ENCODE results near the gene RUVBL1.

The RUVBL1 gene

GRCh38 chr3:128123156-128123537, 465 bp downstream of the RUVBL1 start:
- TF ChIP-seq TAF1 (IDR thresholded peaks at IDR 0.05; ENCODE audit: borderline replicate concordance, insufficient read depth, low read length) (no peak), POLR2AphosphoS5 (IDR thresholded peaks at IDR 0.05; ENCODE audit: low read depth, low read length) (no peak), REST (IDR thresholded peaks at IDR 0.05; ENCODE audit: insufficient read depth in 1 of 2, low read depth in 2 of 2, low read length in 2 of 2) (no peak), SIN3A (IDR thresholded peaks at IDR 0.05; ENCODE audit: borderline replicate concordance, insufficient read depth, low read length) (no peak), FOXP2 (optimal IDR thresholded peaks at IDR 0.05; ENCODE audit: borderline replicate concordance, extremely low read depth, extremely low read length, insufficient read depth) (no peak)

- TF ChIP-seq FOXP2 (optimal IDR thresholded peaks at IDR 0.05; ENCODE audit: borderline replicate concordance, extremely low read depth, extremely low read length, insufficient read depth) (no peak), SIN3A (IDR thresholded peaks at IDR 0.05; ENCODE audit: borderline replicate concordance, insufficient read depth, low read length) (no peak)
Observed at GRCh38 chr3:128122013-128122412, 1.6 kb downstream of the RUVBL1 start.

- TF ChIP-seq FOXP2 (optimal IDR thresholded peaks at IDR 0.05; ENCODE audit: borderline replicate concordance, extremely low read depth, extremely low read length, insufficient read depth) (no peak), TAF1 (IDR thresholded peaks at IDR 0.05; ENCODE audit: borderline replicate concordance, insufficient read depth, low read length) (no peak)
Observed at GRCh38 chr3:128113817-128114794, 9.5 kb downstream of the RUVBL1 start.

GRCh38 chr3:128112357-128112968, 11.1 kb downstream of the RUVBL1 start:
- TF ChIP-seq REST (IDR thresholded peaks at IDR 0.05; ENCODE audit: insufficient read depth in 1 of 2, low read depth in 2 of 2, low read length in 2 of 2) (no peak), POLR2AphosphoS5 (IDR thresholded peaks at IDR 0.05; ENCODE audit: low read depth, low read length) (no peak), SIN3A (IDR thresholded peaks at IDR 0.05; ENCODE audit: borderline replicate concordance, insufficient read depth, low read length) (no peak), TAF1 (IDR thresholded peaks at IDR 0.05; ENCODE audit: borderline replicate concordance, insufficient read depth, low read length) (no peak), FOXP2 (optimal IDR thresholded peaks at IDR 0.05; ENCODE audit: borderline replicate concordance, extremely low read depth, extremely low read length, insufficient read depth) (no peak)

- no peak for TF ChIP-seq SIN3A (IDR thresholded peaks at IDR 0.05; ENCODE audit: borderline replicate concordance, insufficient read depth, low read length)
- no peak for TF ChIP-seq TAF1 (IDR thresholded peaks at IDR 0.05; ENCODE audit: borderline replicate concordance, insufficient read depth, low read length)
- TF ChIP-seq POLR2AphosphoS5 (IDR thresholded peaks at IDR 0.05; ENCODE audit: low read depth, low read length), result no peak
- TF ChIP-seq REST (IDR thresholded peaks at IDR 0.05; ENCODE audit: insufficient read depth in 1 of 2, low read depth in 2 of 2, low read length in 2 of 2), result no peak
- no peak for TF ChIP-seq FOXP2 (optimal IDR thresholded peaks at IDR 0.05; ENCODE audit: borderline replicate concordance, extremely low read depth, extremely low read length, insufficient read depth)
Observed at GRCh38 chr3:128111147-128111546, 12.5 kb downstream of the RUVBL1 start.

GRCh38 chr3:128107834-128108233, 15.8 kb downstream of the RUVBL1 start:
- TF ChIP-seq SIN3A (IDR thresholded peaks at IDR 0.05; ENCODE audit: borderline replicate concordance, insufficient read depth, low read length) (no peak), REST (IDR thresholded peaks at IDR 0.05; ENCODE audit: insufficient read depth in 1 of 2, low read depth in 2 of 2, low read length in 2 of 2) (no peak), TAF1 (IDR thresholded peaks at IDR 0.05; ENCODE audit: borderline replicate concordance, insufficient read depth, low read length) (no peak), FOXP2 (optimal IDR thresholded peaks at IDR 0.05; ENCODE audit: borderline replicate concordance, extremely low read depth, extremely low read length, insufficient read depth) (no peak)

Measured in PFSK-1 (cell line).